ENCODE results near the gene MICB.

The MICB gene

GRCh38 chr6:31528821-31529328 is 30.9 kb downstream of the MICB start, which contains the start of gene MCCD1 (continued):
- TF ChIP-seq ZNF248 (tag by site-specific recombination; IDR thresholded peaks at IDR 0.05) (no peak), ZNF16 (tag by site-specific recombination; IDR thresholded peaks at IDR 0.05; ENCODE audit: low read depth) (no peak), ZNF529 (tag by site-specific recombination; IDR thresholded peaks at IDR 0.05; ENCODE audit: insufficient replicate concordance) (no peak), KLF17 (tag by site-specific recombination; IDR thresholded peaks at IDR 0.05) (0 out of 2 replicates have a peak, but pooled peaks have one; percentile 37), HOXA7 (CRISPR knock-in tag; IDR thresholded peaks at IDR 0.05; ENCODE audit: borderline replicate concordance) (no peak), ZNF184 (tag by site-specific recombination; IDR thresholded peaks at IDR 0.05) (no peak), ZNF585B (tag by site-specific recombination; IDR thresholded peaks at IDR 0.05) (0 out of 2 replicates have a peak, but pooled peaks have one; percentile 17), ZNF629 (tag by site-specific recombination; IDR thresholded peaks at IDR 0.05) (no peak), ZNF132 (tag by site-specific recombination; IDR thresholded peaks at IDR 0.05; ENCODE audit: borderline replicate concordance) (no peak), RBAK (tag by site-specific recombination; IDR thresholded peaks at IDR 0.05) (no peak), TSHZ1 (tag by site-specific recombination; IDR thresholded peaks at IDR 0.05; ENCODE audit: borderline replicate concordance) (no peak), MYNN (tag by site-specific recombination; IDR thresholded peaks at IDR 0.05; ENCODE audit: borderline replicate concordance) (no peak), ZNF175 (tag by site-specific recombination; IDR thresholded peaks at IDR 0.05) (no peak), ZNF138 (tag by site-specific recombination; IDR thresholded peaks at IDR 0.05; ENCODE audit: borderline replicate concordance) (no peak), KLF16 (tag by site-specific recombination; IDR thresholded peaks at IDR 0.05) (no peak), ZNF23 (tag by site-specific recombination; IDR thresholded peaks at IDR 0.05; ENCODE audit: borderline replicate concordance) (no peak)
- TF ChIP-seq, protein P1, sequence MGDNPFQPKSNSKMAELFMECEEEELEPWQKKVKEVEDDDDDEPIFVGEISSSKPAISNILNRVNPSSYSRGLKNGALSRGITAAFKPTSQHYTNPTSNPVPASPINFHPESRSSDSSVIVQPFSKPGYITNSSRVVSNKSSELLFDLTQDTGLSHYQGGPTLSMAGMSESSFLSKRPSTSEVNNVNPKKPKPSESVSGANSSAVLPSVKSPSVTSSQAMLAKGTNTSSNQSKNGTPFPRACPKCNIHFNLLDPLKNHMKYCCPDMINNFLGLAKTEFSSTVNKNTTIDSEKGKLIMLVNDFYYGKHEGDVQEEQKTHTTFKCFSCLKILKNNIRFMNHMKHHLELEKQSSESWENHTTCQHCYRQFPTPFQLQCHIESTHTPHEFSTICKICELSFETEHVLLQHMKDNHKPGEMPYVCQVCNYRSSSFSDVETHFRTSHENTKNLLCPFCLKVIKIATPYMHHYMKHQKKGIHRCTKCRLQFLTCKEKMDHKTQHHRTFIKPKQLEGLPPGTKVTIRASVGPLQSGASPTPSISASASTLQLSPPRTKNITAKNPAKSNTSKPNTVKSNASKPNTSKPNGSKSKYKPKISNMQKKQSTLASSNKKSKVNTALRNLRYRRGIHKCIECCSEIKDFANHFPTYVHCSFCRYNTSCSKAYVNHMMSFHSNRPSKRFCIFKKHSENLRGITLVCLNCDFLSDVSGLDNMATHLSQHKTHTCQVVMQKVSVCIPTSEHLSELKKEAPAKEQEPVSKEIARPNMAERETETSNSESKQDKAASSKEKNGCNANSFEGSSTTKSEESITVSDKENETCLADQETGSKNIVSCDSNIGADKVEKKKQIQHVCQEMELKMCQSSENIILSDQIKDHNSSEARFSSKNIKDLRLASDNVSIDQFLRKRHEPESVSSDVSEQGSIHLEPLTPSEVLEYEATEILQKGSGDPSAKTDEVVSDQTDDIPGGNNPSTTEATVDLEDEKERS (tag by site-specific recombination; IDR thresholded peaks at IDR 0.05): no peak
- TF ChIP-seq, protein P2, sequence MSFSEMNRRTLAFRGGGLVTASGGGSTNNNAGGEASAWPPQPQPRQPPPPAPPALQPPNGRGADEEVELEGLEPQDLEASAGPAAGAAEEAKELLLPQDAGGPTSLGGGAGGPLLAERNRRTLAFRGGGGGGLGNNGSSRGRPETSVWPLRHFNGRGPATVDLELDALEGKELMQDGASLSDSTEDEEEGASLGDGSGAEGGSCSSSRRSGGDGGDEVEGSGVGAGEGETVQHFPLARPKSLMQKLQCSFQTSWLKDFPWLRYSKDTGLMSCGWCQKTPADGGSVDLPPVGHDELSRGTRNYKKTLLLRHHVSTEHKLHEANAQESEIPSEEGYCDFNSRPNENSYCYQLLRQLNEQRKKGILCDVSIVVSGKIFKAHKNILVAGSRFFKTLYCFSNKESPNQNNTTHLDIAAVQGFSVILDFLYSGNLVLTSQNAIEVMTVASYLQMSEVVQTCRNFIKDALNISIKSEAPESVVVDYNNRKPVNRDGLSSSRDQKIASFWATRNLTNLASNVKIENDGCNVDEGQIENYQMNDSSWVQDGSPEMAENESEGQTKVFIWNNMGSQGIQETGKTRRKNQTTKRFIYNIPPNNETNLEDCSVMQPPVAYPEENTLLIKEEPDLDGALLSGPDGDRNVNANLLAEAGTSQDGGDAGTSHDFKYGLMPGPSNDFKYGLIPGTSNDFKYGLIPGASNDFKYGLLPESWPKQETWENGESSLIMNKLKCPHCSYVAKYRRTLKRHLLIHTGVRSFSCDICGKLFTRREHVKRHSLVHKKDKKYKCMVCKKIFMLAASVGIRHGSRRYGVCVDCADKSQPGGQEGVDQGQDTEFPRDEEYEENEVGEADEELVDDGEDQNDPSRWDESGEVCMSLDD (tag by site-specific recombination; IDR thresholded peaks at IDR 0.05): 0 out of 2 replicates have a peak, but pooled peaks have one; percentile 40
- TF ChIP-seq, protein P3, sequence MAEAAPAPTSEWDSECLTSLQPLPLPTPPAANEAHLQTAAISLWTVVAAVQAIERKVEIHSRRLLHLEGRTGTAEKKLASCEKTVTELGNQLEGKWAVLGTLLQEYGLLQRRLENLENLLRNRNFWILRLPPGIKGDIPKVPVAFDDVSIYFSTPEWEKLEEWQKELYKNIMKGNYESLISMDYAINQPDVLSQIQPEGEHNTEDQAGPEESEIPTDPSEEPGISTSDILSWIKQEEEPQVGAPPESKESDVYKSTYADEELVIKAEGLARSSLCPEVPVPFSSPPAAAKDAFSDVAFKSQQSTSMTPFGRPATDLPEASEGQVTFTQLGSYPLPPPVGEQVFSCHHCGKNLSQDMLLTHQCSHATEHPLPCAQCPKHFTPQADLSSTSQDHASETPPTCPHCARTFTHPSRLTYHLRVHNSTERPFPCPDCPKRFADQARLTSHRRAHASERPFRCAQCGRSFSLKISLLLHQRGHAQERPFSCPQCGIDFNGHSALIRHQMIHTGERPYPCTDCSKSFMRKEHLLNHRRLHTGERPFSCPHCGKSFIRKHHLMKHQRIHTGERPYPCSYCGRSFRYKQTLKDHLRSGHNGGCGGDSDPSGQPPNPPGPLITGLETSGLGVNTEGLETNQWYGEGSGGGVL (tag by site-specific recombination; IDR thresholded peaks at IDR 0.05): peak; percentile 58
- TF ChIP-seq, protein P4, sequence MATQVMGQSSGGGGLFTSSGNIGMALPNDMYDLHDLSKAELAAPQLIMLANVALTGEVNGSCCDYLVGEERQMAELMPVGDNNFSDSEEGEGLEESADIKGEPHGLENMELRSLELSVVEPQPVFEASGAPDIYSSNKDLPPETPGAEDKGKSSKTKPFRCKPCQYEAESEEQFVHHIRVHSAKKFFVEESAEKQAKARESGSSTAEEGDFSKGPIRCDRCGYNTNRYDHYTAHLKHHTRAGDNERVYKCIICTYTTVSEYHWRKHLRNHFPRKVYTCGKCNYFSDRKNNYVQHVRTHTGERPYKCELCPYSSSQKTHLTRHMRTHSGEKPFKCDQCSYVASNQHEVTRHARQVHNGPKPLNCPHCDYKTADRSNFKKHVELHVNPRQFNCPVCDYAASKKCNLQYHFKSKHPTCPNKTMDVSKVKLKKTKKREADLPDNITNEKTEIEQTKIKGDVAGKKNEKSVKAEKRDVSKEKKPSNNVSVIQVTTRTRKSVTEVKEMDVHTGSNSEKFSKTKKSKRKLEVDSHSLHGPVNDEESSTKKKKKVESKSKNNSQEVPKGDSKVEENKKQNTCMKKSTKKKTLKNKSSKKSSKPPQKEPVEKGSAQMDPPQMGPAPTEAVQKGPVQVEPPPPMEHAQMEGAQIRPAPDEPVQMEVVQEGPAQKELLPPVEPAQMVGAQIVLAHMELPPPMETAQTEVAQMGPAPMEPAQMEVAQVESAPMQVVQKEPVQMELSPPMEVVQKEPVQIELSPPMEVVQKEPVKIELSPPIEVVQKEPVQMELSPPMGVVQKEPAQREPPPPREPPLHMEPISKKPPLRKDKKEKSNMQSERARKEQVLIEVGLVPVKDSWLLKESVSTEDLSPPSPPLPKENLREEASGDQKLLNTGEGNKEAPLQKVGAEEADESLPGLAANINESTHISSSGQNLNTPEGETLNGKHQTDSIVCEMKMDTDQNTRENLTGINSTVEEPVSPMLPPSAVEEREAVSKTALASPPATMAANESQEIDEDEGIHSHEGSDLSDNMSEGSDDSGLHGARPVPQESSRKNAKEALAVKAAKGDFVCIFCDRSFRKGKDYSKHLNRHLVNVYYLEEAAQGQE (tag by site-specific recombination; IDR thresholded peaks at IDR 0.05): peak; percentile 64
- TF ChIP-seq, protein P5, sequence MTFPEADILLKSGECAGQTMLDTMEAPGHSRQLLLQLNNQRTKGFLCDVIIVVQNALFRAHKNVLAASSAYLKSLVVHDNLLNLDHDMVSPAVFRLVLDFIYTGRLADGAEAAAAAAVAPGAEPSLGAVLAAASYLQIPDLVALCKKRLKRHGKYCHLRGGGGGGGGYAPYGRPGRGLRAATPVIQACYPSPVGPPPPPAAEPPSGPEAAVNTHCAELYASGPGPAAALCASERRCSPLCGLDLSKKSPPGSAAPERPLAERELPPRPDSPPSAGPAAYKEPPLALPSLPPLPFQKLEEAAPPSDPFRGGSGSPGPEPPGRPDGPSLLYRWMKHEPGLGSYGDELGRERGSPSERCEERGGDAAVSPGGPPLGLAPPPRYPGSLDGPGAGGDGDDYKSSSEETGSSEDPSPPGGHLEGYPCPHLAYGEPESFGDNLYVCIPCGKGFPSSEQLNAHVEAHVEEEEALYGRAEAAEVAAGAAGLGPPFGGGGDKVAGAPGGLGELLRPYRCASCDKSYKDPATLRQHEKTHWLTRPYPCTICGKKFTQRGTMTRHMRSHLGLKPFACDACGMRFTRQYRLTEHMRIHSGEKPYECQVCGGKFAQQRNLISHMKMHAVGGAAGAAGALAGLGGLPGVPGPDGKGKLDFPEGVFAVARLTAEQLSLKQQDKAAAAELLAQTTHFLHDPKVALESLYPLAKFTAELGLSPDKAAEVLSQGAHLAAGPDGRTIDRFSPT (tag by site-specific recombination; IDR thresholded peaks at IDR 0.05): peak; percentile 68
